RPMI7951 (cell line): Measurements from ENCODE around the gene KRTAP9-4. TPM values are rescaled to one million over a fixed set of nuclear protein-coding genes. Genes with fewer than 3 reads are reported as not detected.
"Not testable (repeated sequence)": the region's sequence is repeated elsewhere in the genome, so short reads cannot be mapped to it uniquely, and the experiment has no call there.

Experiments used
- DNase-seq: peaks from one replicate; pipeline ENCODE4 v3.0.0-alpha.2; 2012; ENCODE audit warnings: low read depth
- total RNA-seq: library from RNA; depleted of rRNA; stranded (reverse); fragments of >200 nt; shearing (Covaris generic); gene quantifications from 2 replicates; pipeline ENCODE4 v1.2.3, GENCODE V29; 2014; rRNA removed

Gene KRTAP9-4
- not detected in 2 replicates for total RNA-seq

GRCh38 chr17:41249637-41250240, at the start of gene KRTAP9-4:
Gene KRTAP9-4 (plus strand): TSS chr17:41249687. CDS start chr17:41249721, 34 bp downstream.
- not testable (repeated sequence) for DNase-seq

- peak; percentile 61 for DNase-seq
Observed at GRCh38 chr17:41211845-41212466, 37.5 kb upstream of the KRTAP9-4 start.

- no peak for DNase-seq
Observed at GRCh38 chr17:41212524-41213169, 36.8 kb upstream of the KRTAP9-4 start.

GRCh38 chr17:41215681-41216080, 33.8 kb upstream of the KRTAP9-4 start:
- no peak for DNase-seq

- DNase-seq: no peak
Observed at GRCh38 chr17:41223821-41224220, 25.7 kb upstream of the KRTAP9-4 start.

GRCh38 chr17:41226051-41226450, 23.4 kb upstream of the KRTAP9-4 start:
- DNase-seq: peak; percentile 18

GRCh38 chr17:41226598-41227095, 22.8 kb upstream of the KRTAP9-4 start, which contains the start of gene KRTAP9-2:
Gene KRTAP9-2 (plus strand): TSS chr17:41226648. CDS start chr17:41226655, 7 bp downstream.
- DNase-seq: not testable (repeated sequence)

- no peak for DNase-seq
Observed at GRCh38 chr17:41230094-41230493, 19.4 kb upstream of the KRTAP9-4 start.

- DNase-seq: no peak
Observed at GRCh38 chr17:41231731-41232130, 17.8 kb upstream of the KRTAP9-4 start.

GRCh38 chr17:41232399-41233105, 16.9 kb upstream of the KRTAP9-4 start, which contains the start of gene KRTAP9-3:
Gene KRTAP9-3 (plus strand): TSS chr17:41232449. CDS start chr17:41232502, 53 bp downstream.
- not testable (repeated sequence) for DNase-seq

- not testable (repeated sequence) for DNase-seq
Observed at GRCh38 chr17:41237116-41237515, 12.4 kb upstream of the KRTAP9-4 start.

GRCh38 chr17:41237949-41238437, 11.5 kb upstream of the KRTAP9-4 start, which contains the start of gene KRTAP9-8:
Gene KRTAP9-8 (plus strand): TSS chr17:41237999. CDS start chr17:41238052, 53 bp downstream.
- DNase-seq: not testable (repeated sequence)

- DNase-seq: not testable (repeated sequence)
Observed at GRCh38 chr17:41246995-41247787, 2.3 kb upstream of the KRTAP9-4 start.

GRCh38 chr17:41251261-41251660, 1.8 kb downstream of the KRTAP9-4 start:
- DNase-seq: no peak

- no peak for DNase-seq
Observed at GRCh38 chr17:41254861-41255260, 5.4 kb downstream of the KRTAP9-4 start.

- not testable (repeated sequence) for DNase-seq
Observed at GRCh38 chr17:41255381-41256290, 6.1 kb downstream of the KRTAP9-4 start, which contains the start of gene KRTAP9-9. Gene KRTAP9-9 (plus strand): TSS chr17:41255384.

- no peak for DNase-seq
Observed at GRCh38 chr17:41256291-41256685, 6.8 kb downstream of the KRTAP9-4 start.

- no peak for DNase-seq
Observed at GRCh38 chr17:41258406-41258805, 8.9 kb downstream of the KRTAP9-4 start.

- no peak for DNase-seq
Observed at GRCh38 chr17:41263212-41263611, 13.7 kb downstream of the KRTAP9-4 start.
